CD4-positive, alpha-beta T cell (primary cell): Measurements from ENCODE around the gene AFAP1L1. TPM values are rescaled to one million over a fixed set of nuclear protein-coding genes. Genes with fewer than 3 reads are reported as not detected.

Experiments used
- ATAC-seq: fragments of 200-7000 bp; cut with Tn5 transposase; one replicate; pipeline ENCODE4 v1.10.0; 2022; ENCODE audit warnings: mild to moderate bottlenecking; ENCODE audit not compliant: poor library complexity
- CTCF ChIA-PET: fragments of 350-600 bp; sonication (Branson Sonifier 250); formaldehyde crosslinking; loops from one replicate; lab custom pipeline; 2021; ENCODE audit warnings: antibody characterized with exemption, inconsistent platforms; lab: Charles Lee
- POLR2A ChIA-PET: fragments of 350-600 bp; sonication (Branson Sonifier 250); formaldehyde crosslinking; loops from one replicate; lab custom pipeline; 2021; ENCODE audit warnings: antibody characterized with exemption, inconsistent platforms; lab: Charles Lee
- DNase-seq, 14 experiments: peaks; one replicate each; pipeline ENCODE4 v3.0.0-alpha.2; 2013 to 2020; ENCODE audit warnings: mixed read lengths in 2 of 14
- H3K27ac ChIP-seq, 2 donors: one replicate each; pipeline versions ENCODE4 v1.5.1 to v1.7.0; 2013; ENCODE audit warnings: low read length in 2 of 2, low read depth in 1 of 2, mild to moderate bottlenecking in 1 of 2
- H3K27me3 ChIP-seq, 2 experiments: 1 replicate in 1 of 2; 2 replicates in 1 of 2; pipeline versions ENCODE4 v1.6.1 to v1.7.0; 2013; ENCODE audit warnings: low read length in 2 of 2, control low read depth in 1 of 2, mild to moderate bottlenecking in 1 of 2, moderate library complexity in 1 of 2; ENCODE audit not compliant: insufficient read depth in 2 of 2, control insufficient read depth in 1 of 2
- H3K36me3 ChIP-seq: one replicate; pipeline ENCODE4 v1.6.1; 2013; ENCODE audit warnings: low read length, control low read depth; ENCODE audit not compliant: insufficient read depth
- H3K4me1 ChIP-seq: one replicate; pipeline ENCODE4 v1.6.1; 2013; ENCODE audit warnings: low read length, control low read depth; ENCODE audit not compliant: insufficient read depth
- H3K4me3 ChIP-seq: one replicate; pipeline ENCODE4 v1.5.1; 2013; ENCODE audit warnings: mild to moderate bottlenecking, low read length, moderate library complexity
- H3K9me3 ChIP-seq, 2 experiments: 1 replicate in 1 of 2; 2 replicates in 1 of 2; pipeline versions ENCODE4 v1.6.1 to v1.7.0; 2013; ENCODE audit warnings: low read length in 2 of 2, mild to moderate bottlenecking in 2 of 2, control low read depth in 1 of 2, moderate library complexity in 1 of 2; ENCODE audit not compliant: control insufficient read depth in 1 of 2, insufficient read depth in 1 of 2
- H3K27ac Mint-ChIP-seq: one replicate; pipeline ENCODE4 v1.8.0; 2020; ENCODE audit warnings: mixed read lengths
- H3K27me3 Mint-ChIP-seq: one replicate; pipeline ENCODE4 v1.8.0; 2021; ENCODE audit warnings: mixed read lengths
- H3K36me3 Mint-ChIP-seq: one replicate; pipeline ENCODE4 v1.8.0; 2021; ENCODE audit warnings: low read depth, mixed read lengths
- H3K4me1 Mint-ChIP-seq: one replicate; pipeline ENCODE4 v1.8.0; 2021; ENCODE audit warnings: low read depth, mixed read lengths
- H3K4me3 Mint-ChIP-seq: one replicate; pipeline ENCODE4 v1.8.0; 2020; ENCODE audit warnings: mild to moderate bottlenecking, mixed read lengths
- H3K9me3 Mint-ChIP-seq: one replicate; pipeline ENCODE4 v1.8.0; 2020; ENCODE audit warnings: mixed read lengths
- CTCF ChIP-seq: fragments of 200-600 bp; IDR thresholded peaks from one replicate; pipeline ENCODE4 v1.8.0; 2022; ENCODE audit warnings: antibody characterized with exemption, mild to moderate bottlenecking
- intact Hi-C, 2 experiments: fragments of 100-400 bp; cut with DNase I in 1 of 2; cut with micrococcal nuclease in 1 of 2; formaldehyde crosslinking; loops; one replicate each; pipeline versions ENCODE4 v1.15.1 to v1.9.0; 2023 to 2025; cut with DNase I, micrococcal nuclease
- total RNA-seq, 174 experiments: library from RNA in 2 of 174; stranded (reverse) in 2 of 174; gene quantifications; one replicate each; pipeline ENCODE4 v1.2.3 and lab custom pipeline; 2021 to 2026

AFAP1L1 gene
- total RNA-seq, 2 experiments from 2014 or later: 0.47 to 0.56 TPM

GRCh38 chr5:149299451-149300054, 27.9 kb downstream of the AFAP1L1 start:
- Histone ChIP-seq H3K27me3 (peaks cover 0 to 3% of the 10 kb centered on the region in 2 experiments), H3K4me3 (no peak overlapping the region), H3K4me1 (peaks cover 43% of the 10 kb centered on the region), H3K36me3 (no peaks in the 10 kb centered on the region), H3K9me3 (peaks cover 0 to 10% of the 10 kb centered on the region in 2 experiments), H3K27ac (no peak overlapping the region)
- H3K4me3 Mint-ChIP-seq: peak overlapping the region; percentile 48
- H3K27me3 Mint-ChIP-seq: peaks cover 7% of the 10 kb centered on the region
- ATAC-seq (no peak), DNase-seq (no peak)
- POLR2A ChIA-PET: interaction anchor here (2.8 kb wide), 1 partner anchor 58 kb away, joined by 9 read pairs; the partner anchor contains the start of gene PCYOX1L
- CTCF ChIA-PET: no interaction called here
- intact Hi-C loops: no loop called here
- H3K27ac Mint-ChIP-seq: peak overlapping the region; percentile 8
- no peaks in the 10 kb centered on the region for H3K9me3 Mint-ChIP-seq
- TF ChIP-seq CTCF: no peak
- no peaks in the 10 kb centered on the region for H3K36me3 Mint-ChIP-seq
- H3K4me1 Mint-ChIP-seq: peaks cover 59% of the 10 kb centered on the region

- Histone ChIP-seq H3K4me3 (no peak overlapping the region), H3K36me3 (no peaks in the 10 kb centered on the region), H3K9me3 (peaks cover 0 to 10% of the 10 kb centered on the region in 2 experiments), H3K27me3 (peaks cover 0 to 3% of the 10 kb centered on the region in 2 experiments), H3K4me1 (peaks cover 37% of the 10 kb centered on the region), H3K27ac (no peak overlapping the region)
- Mint-ChIP-seq H3K4me1 (peaks cover 50% of the 10 kb centered on the region), H3K36me3 (no peaks in the 10 kb centered on the region), H3K9me3 (no peaks in the 10 kb centered on the region), H3K4me3 (no peak overlapping the region), H3K27me3 (peaks cover 7% of the 10 kb centered on the region), H3K27ac (peak overlapping the region; percentile 8)
- DNase-seq: no peak
- CTCF ChIA-PET: no interaction called here
- TF ChIP-seq CTCF: no peak
- intact Hi-C loops: no loop called here
- POLR2A ChIA-PET: interaction anchor here (2.8 kb wide), 1 partner anchor 57 kb away, joined by 9 read pairs; the partner anchor contains the start of gene PCYOX1L
- ATAC-seq: no peak
Measured at GRCh38 chr5:149300441-149300840, 28.8 kb downstream of the AFAP1L1 start.

- DNase-seq: no peak
- no peak overlapping the region for H3K4me3 ChIP-seq
- no peak overlapping the region for H3K27ac Mint-ChIP-seq
Measured at GRCh38 chr5:149301049-149301743, 29.5 kb downstream of the AFAP1L1 start.

More at GRCh38 chr5:149301049-149301743, 29.5 kb downstream of the AFAP1L1 start:
- Histone ChIP-seq H3K36me3 (no peaks in the 10 kb centered on the region), H3K27me3 (peaks cover 0 to 3% of the 10 kb centered on the region in 2 experiments), H3K4me1 (peaks cover 29% of the 10 kb centered on the region), H3K27ac (no peak overlapping the region), H3K9me3 (peaks cover 0 to 10% of the 10 kb centered on the region in 2 experiments)
- peaks cover 43% of the 10 kb centered on the region for H3K4me1 Mint-ChIP-seq
- H3K27me3 Mint-ChIP-seq: peaks cover 7% of the 10 kb centered on the region
- ATAC-seq: no peak
- ChIA-PET CTCF (no interaction called here), POLR2A (no interaction called here)
- intact Hi-C loops: no loop called here
- no peak overlapping the region for H3K4me3 Mint-ChIP-seq
- no peaks in the 10 kb centered on the region for H3K36me3 Mint-ChIP-seq
- TF ChIP-seq CTCF: no peak
- H3K9me3 Mint-ChIP-seq: no peaks in the 10 kb centered on the region
